8988T (cell line): ENCODE data around the gene CPD.

Experiments used
- DNase-seq: peaks from one replicate; pipeline ENCODE4 v3.0.0; 2011

The CPD gene

GRCh38 chr17:30357476-30357875 lies 21.3 kb upstream of the CPD start:
- DNase-seq: no peak

GRCh38 chr17:30358055-30358760 lies 20.5 kb upstream of the CPD start:
- DNase-seq: no peak

DNA sequence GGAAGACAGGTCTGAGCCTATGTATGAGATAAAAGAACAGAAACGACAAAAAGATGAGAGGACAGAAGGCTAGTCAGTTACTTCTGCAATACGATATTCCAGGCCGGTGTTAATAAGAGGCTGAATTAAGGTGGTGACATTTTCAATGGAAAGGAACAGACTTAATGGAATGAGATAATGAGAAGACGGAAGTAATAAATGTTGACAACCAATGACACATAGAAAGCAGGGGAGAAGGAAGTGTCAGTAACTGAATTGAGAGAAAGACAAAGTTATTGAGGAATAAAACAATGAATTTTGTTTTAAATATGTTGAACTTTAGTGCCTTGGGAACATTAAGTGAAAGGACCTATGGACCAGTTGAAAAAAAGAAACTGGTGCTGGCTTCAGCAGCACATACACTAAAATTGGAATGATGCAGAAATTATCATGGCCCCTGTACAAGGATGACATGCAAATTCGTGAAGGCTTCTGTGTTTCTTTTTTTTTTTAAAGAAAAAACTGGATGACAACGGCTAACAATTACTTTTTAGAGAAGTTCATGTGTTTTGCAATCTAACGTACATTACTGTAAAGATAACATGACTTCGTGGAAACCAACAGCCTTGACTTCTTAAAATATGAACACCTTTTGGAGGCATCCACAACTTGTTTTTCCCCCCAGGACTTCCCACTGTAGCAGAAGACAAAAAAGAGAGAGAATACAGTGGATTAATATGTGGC lies 18.5 kb upstream of the CPD start:
- no peak for DNase-seq

DNA sequence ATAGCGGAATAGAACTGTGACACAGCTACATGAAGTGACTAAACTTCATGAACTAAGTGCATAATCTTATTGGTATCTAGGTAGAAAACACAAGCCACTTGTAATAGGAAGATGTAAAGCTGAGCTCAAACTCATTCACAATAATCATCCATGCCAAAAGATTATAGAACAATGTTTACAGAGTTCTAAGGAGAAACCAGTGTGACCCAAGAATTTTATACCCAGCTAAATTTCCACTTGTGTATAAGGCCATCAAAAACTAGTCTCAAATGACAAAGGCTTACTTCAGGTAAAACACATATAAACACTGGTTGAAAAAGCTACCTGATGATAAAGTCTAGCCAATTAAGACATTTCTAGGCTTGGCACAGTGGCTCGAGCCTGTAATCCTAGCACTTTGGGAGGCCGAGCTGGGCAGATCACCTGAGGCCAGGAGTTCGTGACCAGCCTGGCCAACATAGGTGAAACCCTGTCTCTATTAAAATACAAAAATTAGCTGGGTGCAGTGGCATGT lies 16.9 kb upstream of the CPD start:
- DNase-seq: no peak

GRCh38 chr17:30363715-30364202 lies 15.0 kb upstream of the CPD start:
- no peak for DNase-seq

DNA sequence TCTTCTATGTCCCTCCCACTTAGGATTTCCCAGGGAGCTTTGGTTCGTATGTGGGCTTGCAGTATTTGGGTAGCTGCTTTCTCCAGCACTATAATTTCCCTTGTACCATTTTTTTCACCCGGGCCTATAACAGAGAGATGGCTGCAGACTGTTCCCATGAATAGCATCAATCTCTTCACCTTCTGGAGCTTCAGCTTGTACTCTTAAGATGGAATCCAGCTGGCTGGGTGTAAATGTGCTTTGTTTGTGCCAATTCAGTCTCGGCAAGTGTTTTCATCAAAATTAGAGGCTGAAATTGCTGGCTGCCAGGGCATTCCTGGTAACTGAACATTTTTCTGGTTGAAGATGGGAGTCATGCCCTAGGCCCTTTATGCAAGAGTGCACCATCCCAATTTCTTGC lies 12.2 kb upstream of the CPD start:
- no peak for DNase-seq

- no peak for DNase-seq
Observed at GRCh38 chr17:30368912-30369720, 9.6 kb upstream of the CPD start.

DNA sequence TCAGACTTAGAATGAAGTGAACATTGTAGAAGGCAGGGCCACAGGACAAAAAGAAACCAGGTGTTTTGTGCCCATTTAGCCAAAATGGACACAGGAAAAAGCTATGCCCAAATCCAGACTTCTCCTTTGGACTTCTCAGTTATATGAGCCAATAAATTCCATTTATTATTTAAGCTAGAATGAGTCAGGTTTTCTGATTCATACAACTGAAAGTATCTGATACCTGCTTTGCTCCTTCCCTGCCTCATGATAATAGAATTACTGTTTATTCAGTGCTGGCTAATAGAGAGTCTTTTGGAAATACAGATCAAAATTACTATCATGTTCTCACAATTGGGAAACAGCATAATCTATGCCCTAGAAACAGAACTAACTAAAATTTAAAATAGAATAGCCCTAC lies 8.7 kb upstream of the CPD start:
- DNase-seq: no peak

GRCh38 chr17:30372755-30373154 lies 6.0 kb upstream of the CPD start:
- peak; percentile 28 for DNase-seq

DNA sequence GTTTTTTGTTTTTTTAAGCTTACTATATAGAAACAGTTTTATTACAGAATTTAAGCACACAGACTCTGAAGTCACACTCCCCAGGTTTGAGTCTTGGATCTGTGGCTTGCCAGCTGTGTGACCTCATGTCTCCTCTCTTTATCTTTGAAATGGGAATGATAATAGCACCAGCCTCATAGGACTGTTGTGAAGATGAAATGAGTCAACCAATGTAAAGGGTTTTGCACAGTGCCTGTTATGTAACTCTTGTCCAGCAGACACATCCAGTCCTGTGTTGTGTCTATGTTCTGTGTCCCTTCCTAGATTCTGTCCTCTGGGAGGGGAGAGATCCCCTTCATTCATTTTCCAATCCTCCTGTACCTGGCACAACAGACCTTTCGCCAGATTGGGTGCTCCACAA lies 3.1 kb upstream of the CPD start:
- no peak for DNase-seq

GRCh38 chr17:30376621-30377452 lies 1.9 kb upstream of the CPD start:
- DNase-seq: no peak

DNA sequence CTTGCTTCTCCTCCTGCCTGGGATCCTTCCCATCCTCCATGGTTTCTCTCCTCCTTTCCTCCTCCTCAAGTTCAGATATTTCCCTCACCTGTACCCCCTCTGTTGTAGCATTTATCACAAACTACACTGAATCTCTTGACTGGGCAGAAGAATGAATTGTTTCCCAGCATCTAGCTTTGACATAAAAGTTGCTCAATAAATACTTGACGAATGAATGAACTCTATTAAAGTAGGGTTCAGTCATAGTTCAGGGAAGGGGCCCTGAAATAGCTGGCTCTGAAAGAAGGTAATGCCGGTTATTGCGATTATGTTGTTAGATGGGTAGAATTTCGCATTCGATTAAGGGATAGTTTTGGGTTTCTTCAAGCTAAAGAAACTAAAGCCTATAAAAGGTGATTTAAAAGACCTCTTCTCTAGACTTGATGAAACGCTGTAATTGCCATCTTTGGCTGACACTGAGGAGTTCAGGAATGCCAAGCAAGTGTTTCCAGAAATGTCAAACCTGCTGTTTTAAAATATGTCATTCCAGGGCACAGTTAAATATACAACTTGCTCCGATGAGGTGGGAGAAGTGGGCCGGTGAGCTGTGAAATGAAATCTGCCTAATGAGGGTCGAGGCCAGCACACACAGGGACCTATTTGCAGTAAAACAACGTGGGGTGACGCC lies 1.0 kb upstream of the CPD start:
- no peak for DNase-seq

DNA sequence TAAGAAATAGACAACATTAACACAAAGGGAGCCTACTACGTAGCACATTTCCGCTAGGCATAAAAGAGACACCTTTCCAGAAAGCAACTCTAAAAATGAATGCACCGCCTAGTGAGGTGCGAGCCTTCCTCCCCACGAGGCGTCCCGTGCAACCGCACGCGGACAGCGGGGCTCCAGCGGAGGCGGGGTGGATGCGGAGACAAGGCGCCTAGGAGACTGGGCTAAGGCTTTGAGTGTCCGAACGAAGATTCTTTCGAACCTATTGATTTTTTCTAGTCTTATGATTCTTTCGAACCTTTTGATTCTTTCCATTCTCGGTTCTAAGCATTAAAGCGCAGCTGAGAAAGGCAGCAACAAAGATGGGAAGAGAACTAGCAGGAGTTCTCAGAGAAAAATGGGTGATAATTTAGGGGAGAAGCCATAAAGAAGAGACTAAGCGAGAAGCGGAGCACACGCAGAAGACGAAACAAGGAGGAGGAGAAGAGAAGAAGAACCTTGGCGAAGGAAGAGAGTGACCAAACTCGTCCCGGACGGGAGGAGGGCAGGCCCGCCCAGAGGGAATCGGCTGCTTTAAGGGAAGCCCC lies 394 bp upstream of the CPD start:
- no peak for DNase-seq

DNA sequence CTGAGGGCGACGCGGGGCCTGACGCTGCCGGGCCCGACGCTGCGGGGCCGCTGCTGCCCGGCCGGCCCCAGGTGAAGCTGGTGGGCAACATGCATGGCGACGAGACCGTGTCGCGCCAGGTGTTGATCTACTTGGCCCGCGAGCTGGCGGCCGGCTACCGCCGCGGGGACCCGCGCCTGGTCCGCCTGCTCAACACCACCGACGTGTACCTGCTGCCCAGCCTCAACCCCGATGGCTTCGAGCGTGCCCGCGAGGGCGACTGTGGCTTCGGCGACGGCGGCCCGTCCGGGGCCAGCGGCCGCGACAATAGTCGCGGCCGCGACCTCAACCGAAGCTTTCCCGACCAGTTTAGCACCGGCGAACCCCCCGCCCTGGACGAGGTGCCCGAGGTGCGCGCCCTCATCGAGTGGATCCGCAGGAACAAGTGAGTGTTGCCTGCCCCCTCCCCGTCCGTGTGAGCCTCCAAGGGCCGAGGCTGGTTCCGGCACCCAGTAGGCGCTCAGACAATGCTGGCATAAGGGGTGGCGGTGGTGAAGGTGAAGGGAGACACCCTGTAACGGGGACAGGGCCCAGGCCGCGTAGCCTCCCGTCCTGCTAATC lies 676 bp downstream of the CPD start:
- no peak for DNase-seq

GRCh38 chr17:30379903-30380381 lies 1.2 kb downstream of the CPD start:
- no peak for DNase-seq

DNA sequence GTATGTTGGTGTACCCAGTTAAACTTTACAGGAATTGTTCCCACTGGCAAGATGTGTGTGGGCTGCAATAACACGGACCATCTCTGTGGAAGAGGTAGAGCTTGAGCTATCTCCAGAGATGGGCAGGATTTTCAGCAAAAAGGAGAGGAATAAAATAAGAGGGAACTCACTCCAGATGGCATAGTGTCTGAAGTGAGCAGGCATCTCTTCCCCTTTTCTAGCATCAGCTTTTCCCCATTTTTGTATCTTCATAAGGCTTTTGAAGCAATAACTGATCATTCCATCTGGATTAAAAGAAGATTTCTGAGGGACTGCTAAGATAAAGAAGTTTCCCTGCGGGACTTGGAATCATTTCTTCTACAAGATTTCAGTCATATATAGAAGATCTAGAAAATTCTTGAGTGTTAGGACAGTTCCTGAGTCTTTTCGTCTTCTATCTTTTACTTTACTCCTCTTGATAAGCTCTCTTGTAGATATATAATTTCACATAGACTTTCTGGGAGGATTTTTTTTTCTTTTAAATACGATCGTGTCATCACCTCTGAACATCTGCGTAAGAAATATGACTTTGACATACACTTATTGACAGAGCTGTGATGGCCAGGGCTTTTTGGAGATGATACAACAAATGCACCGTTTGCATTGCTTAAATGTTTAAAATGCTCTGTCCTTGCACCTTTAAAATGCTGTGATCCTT lies 2.1 kb downstream of the CPD start:
- DNase-seq: no peak

GRCh38 chr17:30381340-30381659 lies 2.6 kb downstream of the CPD start:
- DNase-seq: no peak

DNA sequence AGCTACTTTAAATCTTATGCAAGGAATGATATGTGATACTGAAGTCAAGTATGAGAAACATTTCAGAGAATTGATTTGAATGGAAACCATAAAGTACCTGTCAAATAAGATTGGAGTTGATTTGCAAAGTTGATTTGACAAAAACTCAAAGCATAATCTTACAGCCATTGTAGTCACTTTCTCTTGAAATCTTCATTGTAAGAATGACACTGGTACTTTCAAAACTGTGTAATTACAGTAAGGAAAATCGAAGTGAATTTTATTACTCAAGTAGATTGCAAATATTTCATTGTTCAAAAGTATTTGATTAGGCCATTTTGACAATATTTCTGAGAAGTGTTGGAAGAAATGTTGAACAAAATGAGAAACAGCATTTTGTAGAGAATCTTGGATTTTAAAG lies 3.6 kb downstream of the CPD start:
- no peak for DNase-seq

GRCh38 chr17:30388321-30389179 lies 9.8 kb downstream of the CPD start:
- DNase-seq: no peak
